Endodermal cell (in vitro differentiated cells): ENCODE measurements around the gene SNORC. TPM values are rescaled to one million over a fixed set of nuclear protein-coding genes. Genes with fewer than 3 reads are reported as not detected.
"Not testable (repeated sequence)": the region's sequence is repeated elsewhere in the genome, so short reads cannot be mapped to it uniquely, and the experiment has no call there.

Experiments
- DNase-seq: peaks from one replicate; pipeline ENCODE4 v3.0.0-alpha.2; 2017
- H3K27ac ChIP-seq: 2 replicates; pipeline ENCODE4 v1.5.1; 2013; ENCODE audit warnings: mild to moderate bottlenecking, low read depth, low read length, moderate library complexity
- H3K27me3 ChIP-seq: 2 replicates; pipeline ENCODE4 v1.6.1; 2013; ENCODE audit warnings: mild to moderate bottlenecking, low read length, moderate library complexity; ENCODE audit not compliant: insufficient read depth, control insufficient read depth, poor library complexity, severe bottlenecking
- H3K36me3 ChIP-seq: 2 replicates; pipeline ENCODE4 v1.7.0; 2013; ENCODE audit warnings: mild to moderate bottlenecking, low read length, moderate library complexity; ENCODE audit not compliant: control insufficient read depth, insufficient read depth
- H3K4me1 ChIP-seq: one replicate; pipeline ENCODE4 v1.7.0; 2013; ENCODE audit warnings: low read length; ENCODE audit not compliant: control insufficient read depth, insufficient read depth
- H3K4me3 ChIP-seq: 2 replicates; pipeline ENCODE4 v1.5.1; 2013; ENCODE audit warnings: mild to moderate bottlenecking, low read length, moderate library complexity
- H3K9ac ChIP-seq: 2 replicates; pipeline ENCODE4 v1.6.1; 2013; ENCODE audit warnings: mild to moderate bottlenecking, low read length, moderate library complexity; ENCODE audit not compliant: poor library complexity, severe bottlenecking; ENCODE audit errors: extremely low read depth
- H3K9me3 ChIP-seq: 2 replicates; pipeline ENCODE4 v1.6.1; 2013; ENCODE audit warnings: mild to moderate bottlenecking, low read length, moderate library complexity; ENCODE audit not compliant: control insufficient read depth
- H3K27ac Mint-ChIP-seq: 2 replicates; pipeline ENCODE4 v1.8.0; 2020; ENCODE audit warnings: mixed read lengths
- H3K27me3 Mint-ChIP-seq: 2 replicates; pipeline ENCODE4 v1.8.0; 2021; ENCODE audit warnings: mild to moderate bottlenecking, mixed read lengths; ENCODE audit not compliant: insufficient read depth
- H3K36me3 Mint-ChIP-seq: 2 replicates; pipeline ENCODE4 v1.8.0; 2020; ENCODE audit warnings: low read depth, mixed read lengths
- H3K4me1 Mint-ChIP-seq: 2 replicates; pipeline ENCODE4 v1.8.0; 2020; ENCODE audit warnings: mixed read lengths
- H3K4me3 Mint-ChIP-seq: 2 replicates; pipeline ENCODE4 v1.8.0; 2020; ENCODE audit warnings: mild to moderate bottlenecking, moderate library complexity, mixed read lengths
- H3K9me3 Mint-ChIP-seq: 2 replicates; pipeline ENCODE4 v1.8.0; 2020; ENCODE audit warnings: mild to moderate bottlenecking, mixed read lengths
- WGBS, 2 experiments: methylation state at CpG; one replicate each; pipeline versions ENCODE4 v1.1.5 to v1.1.7; 2013; ENCODE audit warnings: missing lambda C conversion rate in 2 of 2, mixed read lengths in 1 of 2; ENCODE audit not compliant: insufficient coverage in 1 of 2, insufficient read length in 1 of 2; 5-methylcytosine and 5-hydroxymethylcytosine counted together
- total RNA-seq, 2 donors: library from RNA; stranded (reverse); fragmentation: NEBNext Ultra II Directional in 1 of 2; extraction: Animal tissue kit (Norgen Biotek cat#: 25700) in 1 of 2; gene quantifications; 2 replicates in 1 of 2; 3 replicates in 1 of 2; pipeline ENCODE4 v1.2.1, GENCODE V29; 2021
- TF ChIP-seq, protein P1 (sequence below): fragments of 200-600 bp; sonication (generic); conservative IDR thresholded peaks from 2 replicates; pipeline ENCODE4 v1.5.0; 2021; ENCODE audit warnings: antibody characterized with exemption, mild to moderate bottlenecking

SNORC gene
- total RNA-seq, 2 donors from 2014 or later, result 3.6 to 5.0 TPM

DNA sequence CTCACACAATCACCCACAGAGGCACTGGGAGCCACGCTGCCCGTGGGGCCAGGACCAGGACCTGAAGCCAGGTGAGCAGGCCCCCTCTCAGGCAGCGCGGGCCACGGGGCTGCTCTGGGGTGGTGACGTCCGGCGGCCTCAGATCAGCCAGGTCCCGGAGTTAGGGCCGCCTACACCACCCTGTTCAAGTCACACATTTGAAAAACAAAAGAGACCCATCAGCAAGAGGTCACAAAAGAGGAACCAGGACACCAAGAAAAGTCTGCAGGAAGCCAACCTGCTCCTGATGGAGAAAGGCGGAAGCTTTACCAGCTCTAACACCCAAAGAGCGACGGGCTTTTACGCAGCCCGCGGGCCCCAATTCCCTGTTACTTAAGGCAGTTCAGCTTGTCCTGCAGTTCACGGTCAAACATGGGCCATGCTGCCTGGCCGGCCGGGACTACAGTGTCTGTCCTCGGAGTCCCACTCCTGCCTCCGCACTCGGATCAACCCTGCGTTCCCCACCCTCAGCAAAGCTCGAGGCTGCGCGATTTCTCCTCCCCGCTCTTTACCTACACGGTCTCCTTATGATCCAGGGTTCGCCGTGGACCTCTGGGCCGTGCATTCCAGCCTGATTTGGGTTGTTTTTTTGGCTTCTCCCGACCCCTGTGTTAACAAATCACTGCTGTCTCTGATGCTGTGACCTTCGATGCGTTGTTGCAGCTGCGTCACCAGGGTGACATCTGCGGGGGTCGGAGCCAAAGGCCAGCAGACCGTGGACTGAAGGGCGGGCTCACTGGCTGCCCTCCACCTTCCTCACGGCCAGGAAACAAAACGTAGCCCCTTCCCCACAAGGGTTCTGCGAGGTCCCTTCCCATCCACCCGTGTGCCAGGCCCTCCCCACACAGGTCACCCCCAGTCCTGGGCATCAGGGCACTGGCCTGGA, 31.0 kb downstream of the SNORC start:
- DNase-seq, result peak; percentile 76
- Mint-ChIP-seq H3K27me3 (peaks cover 13% of the 10 kb centered on the region), H3K27ac (peak overlapping the region; percentile 47), H3K9me3 (peaks cover 19% of the 10 kb centered on the region), H3K4me3 (no peak overlapping the region), H3K4me1 (peaks cover 6% of the 10 kb centered on the region), H3K36me3 (no peaks in the 10 kb centered on the region)
- no peak overlapping the region for H3K27ac ChIP-seq
- no peaks in the 10 kb centered on the region for H3K4me1 ChIP-seq
- H3K27me3 ChIP-seq, result peaks cover 21% of the 10 kb centered on the region
- H3K9me3 ChIP-seq, result no peaks in the 10 kb centered on the region
- H3K4me3 ChIP-seq, result no peak overlapping the region
- TF ChIP-seq, protein P1, sequence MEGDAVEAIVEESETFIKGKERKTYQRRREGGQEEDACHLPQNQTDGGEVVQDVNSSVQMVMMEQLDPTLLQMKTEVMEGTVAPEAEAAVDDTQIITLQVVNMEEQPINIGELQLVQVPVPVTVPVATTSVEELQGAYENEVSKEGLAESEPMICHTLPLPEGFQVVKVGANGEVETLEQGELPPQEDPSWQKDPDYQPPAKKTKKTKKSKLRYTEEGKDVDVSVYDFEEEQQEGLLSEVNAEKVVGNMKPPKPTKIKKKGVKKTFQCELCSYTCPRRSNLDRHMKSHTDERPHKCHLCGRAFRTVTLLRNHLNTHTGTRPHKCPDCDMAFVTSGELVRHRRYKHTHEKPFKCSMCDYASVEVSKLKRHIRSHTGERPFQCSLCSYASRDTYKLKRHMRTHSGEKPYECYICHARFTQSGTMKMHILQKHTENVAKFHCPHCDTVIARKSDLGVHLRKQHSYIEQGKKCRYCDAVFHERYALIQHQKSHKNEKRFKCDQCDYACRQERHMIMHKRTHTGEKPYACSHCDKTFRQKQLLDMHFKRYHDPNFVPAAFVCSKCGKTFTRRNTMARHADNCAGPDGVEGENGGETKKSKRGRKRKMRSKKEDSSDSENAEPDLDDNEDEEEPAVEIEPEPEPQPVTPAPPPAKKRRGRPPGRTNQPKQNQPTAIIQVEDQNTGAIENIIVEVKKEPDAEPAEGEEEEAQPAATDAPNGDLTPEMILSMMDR, result no peak
- no peaks in the 10 kb centered on the region for H3K36me3 ChIP-seq
- 43 to 59% methylated on average over 28 to 43 of the region's 43 CpGs for WGBS, 2 experiments
- no peak overlapping the region for H3K9ac ChIP-seq

DNA sequence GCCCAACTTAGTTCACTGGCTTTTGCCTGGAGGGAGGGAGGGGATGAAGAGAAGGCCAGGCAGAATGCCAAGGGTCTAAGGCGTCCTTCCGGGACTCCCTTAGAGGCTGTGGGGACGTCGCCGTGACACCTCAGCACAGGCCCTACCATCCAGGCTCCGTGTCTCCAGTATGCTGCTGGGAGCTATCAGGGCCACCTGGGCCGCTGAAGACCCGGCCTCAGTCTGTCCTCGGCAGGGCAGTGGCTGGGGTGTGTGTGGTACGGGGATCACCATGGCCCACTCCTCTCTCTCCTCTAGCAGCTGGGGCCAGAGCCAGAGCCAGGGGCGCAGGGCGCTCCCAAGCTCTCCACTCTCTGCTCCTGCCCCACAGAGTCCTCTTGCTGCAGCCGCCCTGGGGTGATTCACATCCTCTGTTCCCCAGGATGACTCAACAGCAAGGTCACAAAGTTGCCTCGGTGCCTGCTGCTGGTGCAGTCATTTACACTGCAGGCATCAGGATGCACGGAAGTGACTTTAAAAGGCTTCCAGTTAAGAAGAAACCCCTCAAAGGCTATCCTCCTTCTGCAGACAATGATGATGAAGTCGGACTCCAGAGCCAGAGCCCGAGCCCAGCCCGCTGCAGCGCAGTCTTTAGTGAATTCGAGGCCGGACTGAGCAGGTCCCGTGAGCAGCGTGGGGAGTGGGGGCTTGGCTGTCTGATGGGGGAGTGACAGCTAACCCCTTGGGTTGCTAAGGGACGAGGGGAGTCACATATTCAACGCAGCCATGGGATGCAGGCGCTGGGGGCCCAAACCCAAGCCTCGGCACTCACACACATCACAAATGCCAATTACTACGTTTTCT, 31.9 kb downstream of the SNORC start:
- Histone ChIP-seq H3K36me3 (no peaks in the 10 kb centered on the region), H3K4me3 (no peak overlapping the region), H3K9ac (no peak overlapping the region), H3K27me3 (peaks cover 21% of the 10 kb centered on the region), H3K27ac (no peak overlapping the region), H3K4me1 (no peaks in the 10 kb centered on the region), H3K9me3 (no peaks in the 10 kb centered on the region)
- H3K9me3 Mint-ChIP-seq, result peaks cover 24% of the 10 kb centered on the region
- 56 to 79% methylated on average over 9 to 28 of the region's 28 CpGs for WGBS, 2 experiments
- H3K4me1 Mint-ChIP-seq, result peaks cover 6% of the 10 kb centered on the region
- peak; percentile 59 for DNase-seq
- H3K27ac Mint-ChIP-seq, result no peak overlapping the region
- H3K36me3 Mint-ChIP-seq, result no peaks in the 10 kb centered on the region
- peaks cover 13% of the 10 kb centered on the region for H3K27me3 Mint-ChIP-seq
- TF ChIP-seq, protein P1, result no peak
- H3K4me3 Mint-ChIP-seq, result no peak overlapping the region

DNA sequence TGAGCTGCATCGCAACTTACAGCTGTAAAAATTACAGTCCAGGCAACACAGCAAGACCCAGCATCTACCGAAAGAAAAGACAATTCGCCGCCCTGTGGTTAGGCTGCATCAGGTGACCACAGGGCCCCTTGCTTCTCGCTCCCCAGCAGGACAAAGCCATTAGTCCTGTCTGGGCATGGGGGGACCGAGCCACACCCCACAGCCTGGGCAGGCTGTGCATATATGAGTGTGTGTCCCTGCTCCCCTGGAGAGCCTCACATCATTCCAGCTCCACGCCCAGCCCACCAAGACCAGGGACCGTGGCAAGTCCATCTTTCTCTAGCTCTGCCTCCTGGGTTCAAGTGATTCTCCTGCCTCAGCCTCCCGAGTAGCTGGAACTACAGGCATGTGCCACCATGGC, 33.9 kb downstream of the SNORC start:
- Mint-ChIP-seq H3K27ac (no peak overlapping the region), H3K4me3 (no peak overlapping the region), H3K4me1 (peaks cover 9% of the 10 kb centered on the region), H3K27me3 (peaks cover 13% of the 10 kb centered on the region), H3K36me3 (no peaks in the 10 kb centered on the region), H3K9me3 (peaks cover 29% of the 10 kb centered on the region)
- H3K4me1 ChIP-seq, result peaks cover 3% of the 10 kb centered on the region
- TF ChIP-seq, protein P1, result no peak
- H3K9me3 ChIP-seq, result no peaks in the 10 kb centered on the region
- no peak overlapping the region for H3K4me3 ChIP-seq
- no peaks in the 10 kb centered on the region for H3K36me3 ChIP-seq
- WGBS, 2 experiments, result 90 to 92% methylated on average over 8 to 9 of the region's 9 CpGs
- peaks cover 21% of the 10 kb centered on the region for H3K27me3 ChIP-seq
- no peak overlapping the region for H3K27ac ChIP-seq
- DNase-seq, result peak; percentile 31
- no peak overlapping the region for H3K9ac ChIP-seq

DNA sequence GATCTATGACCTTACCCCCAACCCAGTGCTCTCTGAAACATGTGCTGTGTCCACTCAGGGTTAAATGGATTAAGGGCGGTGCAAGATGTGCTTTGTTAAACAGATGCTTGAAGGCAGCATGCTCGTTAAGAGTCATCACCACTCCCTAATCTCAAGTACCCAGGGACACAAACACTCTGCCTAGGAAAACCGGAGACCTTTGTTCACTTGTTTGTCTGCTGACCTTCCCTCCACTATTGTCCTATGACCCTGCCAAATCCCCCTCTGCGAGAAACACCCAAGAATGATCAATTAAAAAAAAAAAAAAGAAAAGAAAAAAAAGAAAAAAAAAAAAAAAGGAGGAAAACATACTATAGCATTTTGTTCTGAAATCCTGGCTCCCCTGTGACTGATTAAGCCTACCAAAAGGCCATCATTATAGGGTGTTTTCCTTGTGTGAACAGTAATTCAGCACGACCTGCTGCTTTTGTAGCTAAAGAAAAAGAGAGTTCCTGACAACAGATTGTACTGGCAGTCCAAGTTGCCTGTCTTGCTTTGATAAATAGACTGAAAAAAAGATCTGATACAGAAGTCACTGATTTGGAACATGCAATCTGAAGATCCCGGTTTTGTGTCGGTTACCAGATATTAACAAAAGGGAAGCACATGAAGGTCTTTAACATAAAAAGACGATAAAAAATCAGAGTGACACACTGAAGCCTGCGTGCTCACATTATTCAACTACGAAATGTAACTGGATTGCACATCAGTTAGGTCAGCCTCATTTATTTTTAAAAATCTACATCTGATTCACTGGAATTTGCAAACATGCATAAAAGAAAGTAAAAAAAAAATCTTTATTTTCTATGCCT, 37.0 kb downstream of the SNORC start:
- H3K27ac ChIP-seq, result not testable (repeated sequence)

More for the DNA sequence above, 37.0 kb downstream of the SNORC start:
- H3K36me3 Mint-ChIP-seq, H3K9ac ChIP-seq, H3K4me3 ChIP-seq, H3K4me1 Mint-ChIP-seq, H3K36me3 ChIP-seq, H3K27me3 ChIP-seq, H3K4me1 ChIP-seq, H3K4me3 Mint-ChIP-seq: not testable (repeated sequence)
- H3K9me3 Mint-ChIP-seq, result peaks cover 57% of the 10 kb centered on the region
- WGBS, 2 experiments, result 81 to 88% methylated on average over 6 of the region's 10 CpGs
- peak overlapping the region; percentile 50 for H3K27ac Mint-ChIP-seq
- peaks cover 27% of the 10 kb centered on the region for H3K9me3 ChIP-seq
- peaks cover 17% of the 10 kb centered on the region for H3K27me3 Mint-ChIP-seq
- peak; percentile 21 for DNase-seq
